PC-9 (cell line): ENCODE data around the gene COL10A1. TPM values are rescaled to one million over a fixed set of nuclear protein-coding genes. Genes with fewer than 3 reads are reported as not detected.

ENCODE experiments used
- BruUV-seq: library from RNA; stranded (reverse); fragments of 400-500 nt; replicated peaks from 2 replicates; lab custom pipeline; 2021; lab: Mats Ljungman, UMichigan
- CTCF ChIA-PET: fragments of 300-600 bp; sonication (Branson Sonifier 250); formaldehyde crosslinking; loops from one replicate; lab custom pipeline; 2022; ENCODE audit warnings: antibody characterized with exemption; lab: Charles Lee
- POLR2A ChIA-PET: fragments of 300-600 bp; sonication (Branson Sonifier 250); formaldehyde crosslinking; loops from one replicate; lab custom pipeline; 2022; ENCODE audit warnings: antibody characterized with exemption; ENCODE audit not compliant: unreplicated experiment; lab: Charles Lee
- DNase-seq, 2 experiments: peaks; one replicate each; pipeline versions ENCODE4 v3.0.0 to v3.0.0-alpha.2; 2015 to 2022; ENCODE audit warnings: mixed read lengths in 1 of 2
- H2AFZ ChIP-seq: fragments of 200-600 bp; sonication (generic); 2 replicates; pipeline ENCODE4 v1.8.1; 2017; ENCODE audit warnings: antibody characterized with exemption
- H3F3A ChIP-seq: fragments of 200-600 bp; sonication (generic); 2 replicates; pipeline ENCODE4 v1.8.1; 2017; ENCODE audit warnings: antibody characterized with exemption, mild to moderate bottlenecking, low read depth; ENCODE audit not compliant: insufficient read depth
- H3K27ac ChIP-seq: fragments of 200-600 bp; sonication (generic); 2 replicates; pipeline ENCODE4 v1.6.1; 2016; ENCODE audit warnings: mixed run types
- H3K27me3 ChIP-seq: fragments of 200-600 bp; sonication (generic); 2 replicates; pipeline ENCODE4 v1.6.1; 2016; ENCODE audit warnings: low read depth, mixed run types; ENCODE audit not compliant: insufficient read depth
- H3K36me3 ChIP-seq: fragments of 200-600 bp; sonication (generic); 2 replicates; pipeline ENCODE4 v1.6.1; 2016; ENCODE audit warnings: low read depth, mixed run types
- H3K4me1 ChIP-seq: fragments of 200-600 bp; sonication (generic); replicated peaks from 2 replicates; pipeline ENCODE4 v1.6.1; 2016; ENCODE audit warnings: mixed run types; ENCODE audit not compliant: insufficient read depth
- H3K4me2 ChIP-seq: fragments of 200-600 bp; sonication (generic); 2 replicates; pipeline ENCODE4 v1.6.1; 2017; ENCODE audit warnings: mixed run types
- H3K4me3 ChIP-seq: fragments of 200-600 bp; sonication (generic); 2 replicates; pipeline ENCODE4 v1.6.1; 2016; ENCODE audit warnings: mixed run types
- H3K79me2 ChIP-seq: fragments of 200-600 bp; sonication (generic); 2 replicates; pipeline ENCODE4 v1.6.1; 2017; ENCODE audit warnings: low read depth, mixed run types
- H3K9me2 ChIP-seq: fragments of 200-600 bp; sonication (generic); 2 replicates; pipeline ENCODE4 v1.8.1; 2017; ENCODE audit warnings: mild to moderate bottlenecking; ENCODE audit not compliant: insufficient read depth
- H3K9me3 ChIP-seq: fragments of 200-600 bp; sonication (generic); 2 replicates; pipeline ENCODE4 v1.8.1; 2016; ENCODE audit warnings: low read depth; ENCODE audit not compliant: insufficient read depth
- H4K20me1 ChIP-seq: fragments of 200-600 bp; sonication (generic); 2 replicates; pipeline ENCODE4 v1.8.1; 2017; ENCODE audit not compliant: insufficient read depth
- CTCF ChIP-seq: fragments of 200-600 bp; sonication (generic); conservative IDR thresholded peaks from 2 replicates; pipeline ENCODE4 v1.6.1; 2017; ENCODE audit warnings: mixed run types, antibody characterized with exemption, mild to moderate bottlenecking, moderate library complexity
- EZH2 ChIP-seq: fragments of 200-600 bp; sonication (generic); IDR thresholded peaks from 2 replicates; pipeline ENCODE4 v1.8.0; 2017; ENCODE audit warnings: antibody characterized with exemption, low read depth
- intact Hi-C: fragments of 100-400 bp; cut with micrococcal nuclease; formaldehyde crosslinking; loops from one replicate; pipeline ENCODE4 v1.10.0; 2022; ENCODE audit not compliant: unreplicated experiment
- total RNA-seq: library from RNA; stranded (reverse); gene quantifications from 2 replicates; pipeline ENCODE4 v1.2.3, GENCODE V29; 2021

The COL10A1 gene
- total RNA-seq, 1 experiment from 2014 or later = not detected

- Histone ChIP-seq H3K4me2 (no peak overlapping the region), H3K9me2 (no peaks in the 10 kb centered on the region), H3K9me3 (no peaks in the 10 kb centered on the region), H2AFZ (no peak overlapping the region), H3K27ac (no peak overlapping the region), H3K4me3 (no peak overlapping the region), H3K79me2 (no peaks in the 10 kb centered on the region), H3F3A (no peaks in the 10 kb centered on the region), H3K27me3 (no peaks in the 10 kb centered on the region), H3K4me1 (no peaks in the 10 kb centered on the region), H4K20me1 (no peaks in the 10 kb centered on the region), H3K36me3 (no peaks in the 10 kb centered on the region)
- CTCF ChIA-PET = interaction anchor here (0.5 kb wide), 1 partner anchor 255 kb away, joined by 5 read pairs; no protein-coding TSS in a partner anchor
- TF ChIP-seq EZH2 (no peak), CTCF (no peak)
- DNase-seq = no peak
- POLR2A ChIA-PET = interaction anchor here (0.7 kb wide), 1 partner anchor 495 kb away, joined by 8 read pairs; no protein-coding TSS in a partner anchor
- BruUV-seq = no TSS peak
- intact Hi-C loops = no loop called here
Measured at GRCh38 chr6:116158641-116159040, 32.7 kb upstream of the COL10A1 start.

- no peak for DNase-seq
- no peaks in the 10 kb centered on the region for H3K9me2 ChIP-seq
- ChIA-PET POLR2A (no interaction called here), CTCF (interaction anchor here (0.7 kb wide), 1 partner anchor 25 kb away, joined by 3 read pairs; no protein-coding TSS in a partner anchor)
- no peak for TF ChIP-seq CTCF
- TF ChIP-seq EZH2 = no peak
- no peak overlapping the region for H3K27ac ChIP-seq
- H3K36me3 ChIP-seq = no peaks in the 10 kb centered on the region
- no peaks in the 10 kb centered on the region for H3K27me3 ChIP-seq
- H3K4me3 ChIP-seq = no peak overlapping the region
- no peak overlapping the region for H2AFZ ChIP-seq
- no peaks in the 10 kb centered on the region for H3K79me2 ChIP-seq
- intact Hi-C loops = no loop called here
- H3F3A ChIP-seq = no peaks in the 10 kb centered on the region; the same call in 1 of the 2 replicates
- no peaks in the 10 kb centered on the region for H3K4me1 ChIP-seq
- no peak overlapping the region for H3K4me2 ChIP-seq
- no peaks in the 10 kb centered on the region for H4K20me1 ChIP-seq
- H3K9me3 ChIP-seq = no peaks in the 10 kb centered on the region
- BruUV-seq = no TSS peak
Measured at GRCh38 chr6:116157391-116157790, 31.5 kb upstream of the COL10A1 start.

- no peak overlapping the region for H3K4me2 ChIP-seq
- H3K4me1 ChIP-seq = no peaks in the 10 kb centered on the region
- H3K27ac ChIP-seq = no peak overlapping the region
- H2AFZ ChIP-seq = no peak overlapping the region
- no peaks in the 10 kb centered on the region for H4K20me1 ChIP-seq
- no peaks in the 10 kb centered on the region for H3K9me3 ChIP-seq
- DNase-seq = peak in 1 of 2 experiments; percentile 22
- TF ChIP-seq EZH2 (no peak), CTCF (no peak)
- no peaks in the 10 kb centered on the region for H3K9me2 ChIP-seq
- no peaks in the 10 kb centered on the region for H3K79me2 ChIP-seq
- ChIA-PET POLR2A (no interaction called here), CTCF (interaction anchor here (0.7 kb wide), 1 partner anchor 24 kb away, joined by 3 read pairs; no protein-coding TSS in a partner anchor)
- H3K36me3 ChIP-seq = no peaks in the 10 kb centered on the region
- BruUV-seq = no TSS peak
- H3F3A ChIP-seq = no peaks in the 10 kb centered on the region; the same call in 1 of the 2 replicates
- H3K4me3 ChIP-seq = no peak overlapping the region
- intact Hi-C loops = no loop called here
- H3K27me3 ChIP-seq = no peaks in the 10 kb centered on the region
Measured at GRCh38 chr6:116156405-116157326, 30.7 kb upstream of the COL10A1 start.
